Measurements from ENCODE around the gene KLHL7. TPM values are rescaled to one million over a fixed set of nuclear protein-coding genes. Genes with fewer than 3 reads are reported as not detected.

The KLHL7 gene
- total and polyA plus RNA-seq, 2 donors (not counting 3 experiments of a cell fraction or from before 2014, with no cell fraction given): 21.3 to 32.1 TPM

DNA sequence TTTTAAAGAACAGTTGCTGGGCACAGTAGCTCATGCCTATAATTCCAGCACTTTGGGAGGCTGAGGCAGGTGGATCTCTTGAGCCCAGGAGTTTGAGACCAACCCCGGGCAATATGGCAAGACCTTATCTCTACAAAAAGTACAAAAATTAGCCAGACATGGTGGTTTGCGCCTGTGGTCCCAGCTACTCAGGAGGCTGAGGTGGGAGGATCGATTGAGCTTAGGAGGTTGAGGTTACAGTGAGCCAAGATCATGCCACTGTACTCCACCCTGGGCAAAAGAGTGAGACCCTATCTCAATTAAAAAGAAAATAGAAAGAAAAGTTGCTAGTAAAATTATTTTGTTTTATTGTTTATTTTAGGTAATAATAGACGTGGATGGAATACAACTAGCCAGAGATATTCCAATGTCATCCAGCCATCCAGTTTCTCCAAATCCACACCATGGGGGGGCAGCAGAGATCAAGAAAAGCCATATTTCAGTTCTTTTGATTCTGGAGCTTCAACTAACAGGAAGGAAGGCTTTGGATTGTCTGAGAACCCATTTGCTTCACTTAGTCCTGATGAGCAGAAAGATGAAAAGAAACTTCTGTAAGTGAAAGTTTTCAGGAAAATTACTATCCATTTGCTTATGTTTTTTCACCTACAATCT lies 79.2 kb downstream of the KLHL7 start:
- no peak overlapping the region for H3K9ac ChIP-seq (replicated peaks; ENCODE audit: extremely low read depth, insufficient read depth, low read length)
- H3K36me3 ChIP-seq (ENCODE audit: control insufficient read depth in 2 of 2, extremely low read depth in 1 of 2, insufficient read depth in 2 of 2, low read length in 2 of 2): peaks cover 3 to 20% of the 10 kb centered on the region in 2 experiments
- dilution Hi-C loops (cut with MboI; ENCODE audit: extremely low pct_ligation_motif_present, low sequenced_read_pairs): no loop called here
- H4K20me1 ChIP-seq (replicated peaks; ENCODE audit: control insufficient read depth, extremely low read depth, insufficient read depth, low read length): no peaks in the 10 kb centered on the region
- no peaks in the 10 kb centered on the region for H3K9me1 ChIP-seq (replicated peaks; ENCODE audit: control insufficient read depth, extremely low read depth, insufficient read depth, low read length)
- no peak overlapping the region for H3K4me2 ChIP-seq (ENCODE audit: insufficient read depth, low read length)
- intact Hi-C loops (cut with micrococcal nuclease): loop anchor here (2.0 to 10.0 kb wide), 3 partner anchors 78 to 340 kb away; partner anchors contain the start of gene IGF2BP3
- FAIRE-seq: peak; percentile 49
- BruUV-seq (replicated peaks): no TSS peak
- no peak for TF ChIP-seq FOS (IDR thresholded peaks at IDR 0.05; ENCODE audit: borderline replicate concordance, insufficient read depth, low read length)
- TF ChIP-seq, protein P1, sequence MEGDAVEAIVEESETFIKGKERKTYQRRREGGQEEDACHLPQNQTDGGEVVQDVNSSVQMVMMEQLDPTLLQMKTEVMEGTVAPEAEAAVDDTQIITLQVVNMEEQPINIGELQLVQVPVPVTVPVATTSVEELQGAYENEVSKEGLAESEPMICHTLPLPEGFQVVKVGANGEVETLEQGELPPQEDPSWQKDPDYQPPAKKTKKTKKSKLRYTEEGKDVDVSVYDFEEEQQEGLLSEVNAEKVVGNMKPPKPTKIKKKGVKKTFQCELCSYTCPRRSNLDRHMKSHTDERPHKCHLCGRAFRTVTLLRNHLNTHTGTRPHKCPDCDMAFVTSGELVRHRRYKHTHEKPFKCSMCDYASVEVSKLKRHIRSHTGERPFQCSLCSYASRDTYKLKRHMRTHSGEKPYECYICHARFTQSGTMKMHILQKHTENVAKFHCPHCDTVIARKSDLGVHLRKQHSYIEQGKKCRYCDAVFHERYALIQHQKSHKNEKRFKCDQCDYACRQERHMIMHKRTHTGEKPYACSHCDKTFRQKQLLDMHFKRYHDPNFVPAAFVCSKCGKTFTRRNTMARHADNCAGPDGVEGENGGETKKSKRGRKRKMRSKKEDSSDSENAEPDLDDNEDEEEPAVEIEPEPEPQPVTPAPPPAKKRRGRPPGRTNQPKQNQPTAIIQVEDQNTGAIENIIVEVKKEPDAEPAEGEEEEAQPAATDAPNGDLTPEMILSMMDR (IDR thresholded peaks at IDR 0.05; ENCODE audit: extremely low read depth in 1 of 2, insufficient read depth in 1 of 2, low read depth in 1 of 2, low read length in 2 of 2): peak; percentile 30 to 38
- H3K27me3 ChIP-seq (ENCODE audit: control insufficient read depth in 2 of 2, insufficient read depth in 2 of 2, low read length in 2 of 2): no peaks in the 10 kb centered on the region
- CTCF ChIA-PET: interaction anchor here (0.6 to 4.8 kb wide), 28 partner anchors 8 to 362 kb away, joined by 3 to 34 read pairs (median 4); partner anchors contain the start of gene GPNMB
- H3K4me3 ChIP-seq (replicated peaks in 1 of 3; ENCODE audit: insufficient read depth in 1 of 3, low read depth in 1 of 3, low read length in 3 of 3): no peak overlapping the region
- H3K27ac ChIP-seq (ENCODE audit: insufficient read depth, low read depth, low read length): no peak overlapping the region
- POLR2A ChIA-PET: no interaction called here
- H2AFZ ChIP-seq (ENCODE audit: low read depth, low read length): no peak overlapping the region
- H3K9me3 ChIP-seq (replicated peaks; ENCODE audit: control insufficient read depth, insufficient read depth, low read length): no peaks in the 10 kb centered on the region
- peaks cover 54% of the 10 kb centered on the region for H3K79me2 ChIP-seq (ENCODE audit: control insufficient read depth, insufficient read depth, low read length)
- peaks cover 14% of the 10 kb centered on the region for H3K4me1 ChIP-seq (ENCODE audit: control insufficient read depth, extremely low read depth, insufficient read depth, low read length)
- DNase-seq (ENCODE audit: low read depth, low spot score): peak; percentile 45

DNA sequence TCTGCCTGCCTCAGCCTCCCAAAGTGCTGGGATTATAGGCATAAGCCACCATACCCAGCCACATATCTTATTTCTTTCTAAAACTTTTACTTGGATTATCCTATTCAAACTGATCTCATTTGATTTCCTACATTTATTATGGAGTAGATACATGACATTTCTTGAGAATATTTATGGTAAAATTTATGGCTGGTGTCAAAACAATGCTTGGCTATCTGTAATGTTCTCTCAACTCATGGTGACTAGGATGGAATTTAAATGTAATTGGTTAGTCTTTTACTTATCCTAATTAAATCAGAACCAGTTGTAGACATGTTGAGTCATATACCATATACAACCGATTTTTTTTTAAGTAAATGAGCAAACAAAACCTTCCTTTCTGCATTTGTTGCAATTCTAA lies 80.4 kb downstream of the KLHL7 start:
- H3K4me2 ChIP-seq (ENCODE audit: insufficient read depth, low read length): no peak overlapping the region
- no peak overlapping the region for H2AFZ ChIP-seq (ENCODE audit: low read depth, low read length)
- intact Hi-C loops (cut with micrococcal nuclease) (loop anchor here (2.0 to 10.0 kb wide), 3 partner anchors 77 to 339 kb away; partner anchors contain the start of gene IGF2BP3), dilution Hi-C loops (cut with MboI; ENCODE audit: extremely low pct_ligation_motif_present, low sequenced_read_pairs) (no loop called here)
- no peaks in the 10 kb centered on the region for H3K9me1 ChIP-seq (replicated peaks; ENCODE audit: control insufficient read depth, extremely low read depth, insufficient read depth, low read length)
- TF ChIP-seq POLR2AphosphoS5 (IDR thresholded peaks at IDR 0.05; ENCODE audit: insufficient read depth, low read depth, low read length) (no peak), GATA2 (IDR thresholded peaks at IDR 0.05; ENCODE audit: insufficient read depth, insufficient read length, low read depth, low read length) (no peak), EZH2 (IDR thresholded peaks at IDR 0.05; ENCODE audit: borderline replicate concordance, low read depth, low read length, severe bottlenecking) (no peak), FOS (IDR thresholded peaks at IDR 0.05; ENCODE audit: borderline replicate concordance, insufficient read depth, low read length) (no peak), POLR2A (IDR thresholded peaks at IDR 0.05; ENCODE audit: low read depth, low read length) (no peak)
- TF ChIP-seq, protein P1 (IDR thresholded peaks at IDR 0.05; ENCODE audit: extremely low read depth in 1 of 2, insufficient read depth in 1 of 2, low read depth in 1 of 2, low read length in 2 of 2): no peak
- ChIA-PET CTCF (no interaction called here), POLR2A (no interaction called here)
- H3K27me3 ChIP-seq (ENCODE audit: control insufficient read depth in 2 of 2, insufficient read depth in 2 of 2, low read length in 2 of 2): no peaks in the 10 kb centered on the region
- peaks cover 4 to 20% of the 10 kb centered on the region in 2 experiments for H3K36me3 ChIP-seq (ENCODE audit: control insufficient read depth in 2 of 2, extremely low read depth in 1 of 2, insufficient read depth in 2 of 2, low read length in 2 of 2)
- FAIRE-seq (no peak), DNase-seq (ENCODE audit: low read depth, low spot score) (no peak)
- no peak overlapping the region for H3K4me3 ChIP-seq (replicated peaks in 1 of 3; ENCODE audit: insufficient read depth in 1 of 3, low read depth in 1 of 3, low read length in 3 of 3)
- H3K27ac ChIP-seq (ENCODE audit: insufficient read depth, low read depth, low read length): no peak overlapping the region
- BruUV-seq (replicated peaks): no TSS peak
- H3K9me3 ChIP-seq (replicated peaks; ENCODE audit: control insufficient read depth, insufficient read depth, low read length): no peaks in the 10 kb centered on the region
- peaks cover 14% of the 10 kb centered on the region for H3K4me1 ChIP-seq (ENCODE audit: control insufficient read depth, extremely low read depth, insufficient read depth, low read length)
- H3K79me2 ChIP-seq (ENCODE audit: control insufficient read depth, insufficient read depth, low read length): peaks cover 54% of the 10 kb centered on the region
- H3K9ac ChIP-seq (replicated peaks; ENCODE audit: extremely low read depth, insufficient read depth, low read length): no peak overlapping the region
- H4K20me1 ChIP-seq (replicated peaks; ENCODE audit: control insufficient read depth, extremely low read depth, insufficient read depth, low read length): peaks cover 3% of the 10 kb centered on the region
